ENCODE measurements around the gene RELA. TPM values are rescaled to one million over a fixed set of nuclear protein-coding genes. Genes with fewer than 3 reads are reported as not detected.

Gene RELA
- total and polyA plus RNA-seq, 2 of the 4 experiments (the other 2 are of a cell fraction): 8.6 to 53.0 TPM

- dilution Hi-C loops (cut with HindIII; ENCODE audit: low sequenced_read_pairs, unreplicated experiment): no loop called here
- CTCF ChIA-PET: no interaction called here
Observed at GRCh38 chr11:65644837-65645236, 17.9 kb downstream of the RELA start.

More at GRCh38 chr11:65644837-65645236, 17.9 kb downstream of the RELA start:
- no peak overlapping the region for H4K91ac ChIP-seq (ENCODE audit: insufficient read depth, low read depth, low read length)
- H3K4me1 ChIP-seq (ENCODE audit: control insufficient read depth, insufficient read depth, low read length): peaks cover 8% of the 10 kb centered on the region
- H3K23ac ChIP-seq (ENCODE audit: low read depth, low read length): no peak overlapping the region
- no peak overlapping the region for H3K4me2 ChIP-seq (ENCODE audit: low read depth, low read length)
- H3K9me1 ChIP-seq (ENCODE audit: insufficient read depth, low read length): peaks cover 15% of the 10 kb centered on the region
- in situ Hi-C loops (cut with MboI; ENCODE audit: low sequenced_read_pairs) (no loop called here), intact Hi-C loops (cut with micrococcal nuclease) (no loop called here)
- no peak overlapping the region for H3K18ac ChIP-seq (ENCODE audit: low read depth, low read length)
- H3K27ac ChIP-seq (ENCODE audit: insufficient read depth, low read length): no peak overlapping the region
- no peak for TF ChIP-seq RCOR1 (IDR thresholded peaks at IDR 0.05; ENCODE audit: insufficient replicate concordance, low read length)
- no peak for TF ChIP-seq MAZ (IDR thresholded peaks at IDR 0.05; ENCODE audit: borderline replicate concordance, low read depth, low read length)
- TF ChIP-seq USF2 (IDR thresholded peaks at IDR 0.05; ENCODE audit: low read depth, low read length): no peak
- no peak for TF ChIP-seq POLR2A (IDR thresholded peaks at IDR 0.05; ENCODE audit: low read depth, low read length)
- TF ChIP-seq BHLHE40 (IDR thresholded peaks at IDR 0.05; ENCODE audit: low read depth, low read length): no peak
- TF ChIP-seq MXI1 (IDR thresholded peaks at IDR 0.05; ENCODE audit: borderline replicate concordance, low read depth, low read length): no peak
- no peak for TF ChIP-seq MAFK (IDR thresholded peaks at IDR 0.05; ENCODE audit: low read depth, low read length)
- TF ChIP-seq CHD1 (IDR thresholded peaks at IDR 0.05; ENCODE audit: low read depth, low read length): no peak
- no peak for TF ChIP-seq ELK1 (IDR thresholded peaks at IDR 0.05; ENCODE audit: borderline replicate concordance, low read depth, low read length)
- no peak for TF ChIP-seq CTCF (conservative IDR thresholded peaks at IDR 0.05; ENCODE audit: low read depth, low read length)
- TF ChIP-seq RAD21 (IDR thresholded peaks at IDR 0.05; ENCODE audit: low read length): no peak
- no peak for TF ChIP-seq FOS (IDR thresholded peaks at IDR 0.05; ENCODE audit: low read depth, low read length)
- no peak for TF ChIP-seq SMC3 (IDR thresholded peaks at IDR 0.05; ENCODE audit: low read depth, low read length)
- TF ChIP-seq CEBPB (IDR thresholded peaks at IDR 0.05; ENCODE audit: low read depth, low read length): no peak
- no peak for TF ChIP-seq RFX5 (IDR thresholded peaks at IDR 0.05; ENCODE audit: low read depth, low read length)
- no peak for TF ChIP-seq NFE2L2 (IDR thresholded peaks at IDR 0.05; ENCODE audit: low read depth, low read length)
- peak overlapping the region; percentile 79 for H2AK9ac ChIP-seq (replicated peaks; ENCODE audit: low read depth, low read length, poor library complexity)
- H3K79me1 ChIP-seq (ENCODE audit: low read depth in 1 of 2, low read length in 2 of 2): peaks cover 1 to 45% of the 10 kb centered on the region in 2 experiments
- 0 out of 2 replicates have a peak overlapping the region, but pooled peaks have one; percentile 34 for H2BK120ac ChIP-seq (ENCODE audit: low read depth, low read length)
- H2BK15ac ChIP-seq (ENCODE audit: low read depth, low read length): no peak overlapping the region
- no peak overlapping the region for H4K8ac ChIP-seq (ENCODE audit: low read depth in 2 of 2, low read length in 2 of 2)
- no peak overlapping the region for H3K4ac ChIP-seq (ENCODE audit: low read depth, low read length)
- WGBS, 2 experiments (ENCODE audit: extremely low coverage in 2 of 2, insufficient read length in 1 of 2): 88% methylated on average over 10 of the region's 11 CpGs; no CpG with 5 or more reads in 1 of the 2 experiments
- peaks cover 15% of the 10 kb centered on the region for H3K36me3 ChIP-seq (ENCODE audit: control insufficient read depth, insufficient read depth, low read length)
- H2BK5ac ChIP-seq (ENCODE audit: low read depth, low read length, poor library complexity, severe bottlenecking): no peak overlapping the region
- no peak overlapping the region for H2AFZ ChIP-seq (replicated peaks; ENCODE audit: low read length, poor library complexity)
- no peak overlapping the region for H4K5ac ChIP-seq (ENCODE audit: low read depth, low read length)
- BruUV-seq (replicated peaks): no TSS peak
- H2AK5ac ChIP-seq (ENCODE audit: low read depth, low read length): no peak overlapping the region
- ATAC-seq (ENCODE audit: low read depth) (no peak), DNase-seq (no peak)
- H3K9ac ChIP-seq (ENCODE audit: low read depth, low read length): no peak overlapping the region
- no peak overlapping the region for H3K56ac ChIP-seq (ENCODE audit: extremely low read depth, insufficient read depth, low read length)
- no peak overlapping the region for H3K4me3 ChIP-seq (ENCODE audit: insufficient read depth, low read depth, low read length)
- H3K14ac ChIP-seq (replicated peaks; ENCODE audit: low read depth, low read length): no peak overlapping the region
- H3K27me3 ChIP-seq (ENCODE audit: control insufficient read depth, insufficient read depth, low read length): no peaks in the 10 kb centered on the region
- no peak overlapping the region for H2BK20ac ChIP-seq (ENCODE audit: low read depth, low read length)
- H4K20me1 ChIP-seq (ENCODE audit: insufficient read depth, low read length): peaks cover 13% of the 10 kb centered on the region; the same call in 1 of the 2 replicates
- POLR2A ChIA-PET (ENCODE audit: unreplicated experiment): no interaction called here
- no peaks in the 10 kb centered on the region for H3K9me3 ChIP-seq (ENCODE audit: control insufficient read depth, insufficient read depth, low read length)
